ENCODE results near the gene ALG8. TPM values are rescaled to one million over a fixed set of nuclear protein-coding genes. Genes with fewer than 3 reads are reported as not detected.

Gene ALG8
- total and polyA plus RNA-seq, 2 experiments from 2014 or later = 94.3 to 130 TPM

GRCh38 chr11:78166855-78167469 is 27.5 kb upstream of the ALG8 start:
- no peak overlapping the region for H3K27ac Mint-ChIP-seq
- no peak overlapping the region for H2AFZ ChIP-seq
- H3K27me3 Mint-ChIP-seq (ENCODE audit: insufficient read depth, low read depth, poor library complexity) = peaks cover 5% of the 10 kb centered on the region

More at GRCh38 chr11:78166855-78167469, 27.5 kb upstream of the ALG8 start:
- H3K9me2 ChIP-seq (ENCODE audit: insufficient read depth) = no peaks in the 10 kb centered on the region
- no peaks in the 10 kb centered on the region for H3K79me2 ChIP-seq (replicated peaks; ENCODE audit: insufficient read depth)
- H3K4me2 ChIP-seq = no peak overlapping the region
- H3K27me3 ChIP-seq (ENCODE audit: insufficient read depth) = no peaks in the 10 kb centered on the region
- H4K20me1 ChIP-seq (replicated peaks; ENCODE audit: insufficient read depth) = no peaks in the 10 kb centered on the region
- TF ChIP-seq ZNF114 (CRISPR knock-in tag; IDR thresholded peaks at IDR 0.05) (no peak), CREB1 (CRISPR knock-in tag; IDR thresholded peaks at IDR 0.05; ENCODE audit: low read depth) (no peak), STAT1 (IDR thresholded peaks at IDR 0.05; ENCODE audit: unreplicated experiment) (no peak), EZH2 (IDR thresholded peaks at IDR 0.05; ENCODE audit: low read depth, unreplicated experiment) (no peak), EZH2phosphoT487 (IDR thresholded peaks at IDR 0.05; ENCODE audit: unreplicated experiment) (no peak), ZNF462 (CRISPR knock-in tag; IDR thresholded peaks at IDR 0.05) (no peak), ZNF331 (CRISPR knock-in tag; IDR thresholded peaks at IDR 0.05; ENCODE audit: low read depth) (no peak), POLR2AphosphoS5 (IDR thresholded peaks at IDR 0.05; ENCODE audit: low read depth) (no peak), NANOG (IDR thresholded peaks at IDR 0.05; ENCODE audit: borderline replicate concordance) (no peak)
- TF ChIP-seq, protein P1, sequence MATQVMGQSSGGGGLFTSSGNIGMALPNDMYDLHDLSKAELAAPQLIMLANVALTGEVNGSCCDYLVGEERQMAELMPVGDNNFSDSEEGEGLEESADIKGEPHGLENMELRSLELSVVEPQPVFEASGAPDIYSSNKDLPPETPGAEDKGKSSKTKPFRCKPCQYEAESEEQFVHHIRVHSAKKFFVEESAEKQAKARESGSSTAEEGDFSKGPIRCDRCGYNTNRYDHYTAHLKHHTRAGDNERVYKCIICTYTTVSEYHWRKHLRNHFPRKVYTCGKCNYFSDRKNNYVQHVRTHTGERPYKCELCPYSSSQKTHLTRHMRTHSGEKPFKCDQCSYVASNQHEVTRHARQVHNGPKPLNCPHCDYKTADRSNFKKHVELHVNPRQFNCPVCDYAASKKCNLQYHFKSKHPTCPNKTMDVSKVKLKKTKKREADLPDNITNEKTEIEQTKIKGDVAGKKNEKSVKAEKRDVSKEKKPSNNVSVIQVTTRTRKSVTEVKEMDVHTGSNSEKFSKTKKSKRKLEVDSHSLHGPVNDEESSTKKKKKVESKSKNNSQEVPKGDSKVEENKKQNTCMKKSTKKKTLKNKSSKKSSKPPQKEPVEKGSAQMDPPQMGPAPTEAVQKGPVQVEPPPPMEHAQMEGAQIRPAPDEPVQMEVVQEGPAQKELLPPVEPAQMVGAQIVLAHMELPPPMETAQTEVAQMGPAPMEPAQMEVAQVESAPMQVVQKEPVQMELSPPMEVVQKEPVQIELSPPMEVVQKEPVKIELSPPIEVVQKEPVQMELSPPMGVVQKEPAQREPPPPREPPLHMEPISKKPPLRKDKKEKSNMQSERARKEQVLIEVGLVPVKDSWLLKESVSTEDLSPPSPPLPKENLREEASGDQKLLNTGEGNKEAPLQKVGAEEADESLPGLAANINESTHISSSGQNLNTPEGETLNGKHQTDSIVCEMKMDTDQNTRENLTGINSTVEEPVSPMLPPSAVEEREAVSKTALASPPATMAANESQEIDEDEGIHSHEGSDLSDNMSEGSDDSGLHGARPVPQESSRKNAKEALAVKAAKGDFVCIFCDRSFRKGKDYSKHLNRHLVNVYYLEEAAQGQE (IDR thresholded peaks at IDR 0.05; ENCODE audit: unreplicated experiment) = no peak
- H3K27ac ChIP-seq (ENCODE audit: low read depth) = no peak overlapping the region
- ATAC-seq (no peak), DNase-seq (ENCODE audit: low spot score) (no peak)
- no peaks in the 10 kb centered on the region for H3K36me3 Mint-ChIP-seq (ENCODE audit: low read depth)
- no peaks in the 10 kb centered on the region for H3K4me1 ChIP-seq (ENCODE audit: insufficient read depth)
- no peaks in the 10 kb centered on the region for H3K36me3 ChIP-seq (ENCODE audit: insufficient read depth)
- no peak overlapping the region for H3K4me3 Mint-ChIP-seq
- H3K4me1 Mint-ChIP-seq = no peaks in the 10 kb centered on the region
- no peaks in the 10 kb centered on the region; the same call in 2 of the 3 replicates for H3K9me3 Mint-ChIP-seq
- no peak overlapping the region for H3K4me3 ChIP-seq
- no peaks in the 10 kb centered on the region for H3F3A ChIP-seq (replicated peaks; ENCODE audit: low read depth)

Data from GM23338 (cell line).